ENCODE results near the gene IER3. TPM values are rescaled to one million over a fixed set of nuclear protein-coding genes. Genes with fewer than 3 reads are reported as not detected.

The IER3 gene
- total and polyA plus RNA-seq, 9 of the 15 experiments (the other 6 are each of a cell fraction or from before 2014, with no cell fraction given) = 1.5 to 30.0 (median 11.5) TPM

- TF ChIP-seq ZBTB26 (CRISPR knock-in tag; IDR thresholded peaks at IDR 0.05) (peak; percentile 74; the same call in 1 of the 2 replicates), KAT8 (IDR thresholded peaks at IDR 0.05; ENCODE audit: low read depth) (no peak), SRSF3 (IDR thresholded peaks at IDR 0.05; ENCODE audit: insufficient read depth, low read length) (no peak), ZBTB2 (IDR thresholded peaks at IDR 0.05) (peak; percentile 90), NR4A1 (CRISPR knock-in tag; IDR thresholded peaks at IDR 0.05) (peak; percentile 73), NR4A1 (tag; IDR thresholded peaks at IDR 0.05) (no peak), TRIM28 (IDR thresholded peaks at IDR 0.05) (no peak), FUS (optimal IDR thresholded peaks at IDR 0.05; ENCODE audit: low read depth, low read length) (peak; percentile 94), NRF1 (conservative IDR thresholded peaks at IDR 0.05 in 1 of 2, IDR thresholded peaks at IDR 0.05 in 1 of 2) (peak; percentile 95), CBFA2T3 (IDR thresholded peaks at IDR 0.05) (no peak), PHF8 (IDR thresholded peaks at IDR 0.05; ENCODE audit: borderline replicate concordance, low read length) (peak; percentile 23; the same call in 1 of the 2 replicates), ZNF3 (CRISPR knock-in tag; IDR thresholded peaks at IDR 0.05) (no peak), POLR3A (IDR thresholded peaks at IDR 0.05; ENCODE audit: borderline replicate concordance, extremely low read depth, insufficient read depth, insufficient read length) (no peak), MTF1 (CRISPR knock-in tag; IDR thresholded peaks at IDR 0.05; ENCODE audit: borderline replicate concordance) (no peak), HNRNPUL1 (IDR thresholded peaks at IDR 0.05; ENCODE audit: low read length) (no peak), ZBTB7A (IDR thresholded peaks at IDR 0.05; ENCODE audit: borderline replicate concordance, control insufficient read depth, low read depth, low read length) (peak; percentile 76; the same call in 1 of the 2 replicates), ZNF551 (CRISPR knock-in tag; IDR thresholded peaks at IDR 0.05) (no peak), ZNF395 (CRISPR knock-in tag; IDR thresholded peaks at IDR 0.05) (no peak), ZNF121 (CRISPR knock-in tag; conservative IDR thresholded peaks at IDR 0.05) (no peak), KLF16 (IDR thresholded peaks at IDR 0.05) (no peak), E4F1 (CRISPR knock-in tag; IDR thresholded peaks at IDR 0.05; ENCODE audit: borderline replicate concordance) (peak; percentile 55; the same call in 1 of the 2 replicates), PML (IDR thresholded peaks at IDR 0.05; ENCODE audit: low read length) (peak; percentile 75), ZNF717 (CRISPR knock-in tag; IDR thresholded peaks at IDR 0.05) (peak; percentile 77)
Observed at GRCh38 chr6:30721198-30722024, 22.9 kb downstream of the IER3 start (continued).
